Smooth muscle cell (in vitro differentiated cells): Measurements from ENCODE around the gene NAT16. TPM values are rescaled to one million over a fixed set of nuclear protein-coding genes. Genes with fewer than 3 reads are reported as not detected.

Experiments
- DNase-seq: peaks from one replicate; lab custom pipeline; 2025; ENCODE audit not compliant: unreplicated experiment; lab: John Stamatoyannopoulos, UW
- H2AFZ ChIP-seq: fragments of 200-600 bp; sonication (generic); 2 replicates; pipeline ENCODE4 v1.6.0; 2016; ENCODE audit warnings: antibody characterized with exemption, low read depth, mild to moderate bottlenecking
- H3F3A ChIP-seq: fragments of 200-600 bp; sonication (generic); 2 replicates; pipeline ENCODE4 v1.6.0; 2017; ENCODE audit warnings: antibody characterized with exemption, low read depth
- H3K27ac ChIP-seq: fragments of 200-600 bp; sonication (generic); 2 replicates; pipeline ENCODE4 v1.5.1; 2016; ENCODE audit warnings: low read depth, mild to moderate bottlenecking
- H3K27me3 ChIP-seq: fragments of 200-600 bp; sonication (generic); 2 replicates; pipeline ENCODE4 v1.6.1; 2016; ENCODE audit warnings: low read depth, mild to moderate bottlenecking
- H3K36me3 ChIP-seq: fragments of 200-600 bp; sonication (generic); 2 replicates; pipeline ENCODE4 v1.5.1; 2016; ENCODE audit warnings: low read depth
- H3K4me1 ChIP-seq: fragments of 200-600 bp; sonication (generic); 2 replicates; pipeline ENCODE4 v1.5.1; 2016; ENCODE audit warnings: low read depth
- H3K4me2 ChIP-seq: fragments of 200-600 bp; sonication (generic); 2 replicates; pipeline ENCODE4 v1.6.0; 2016; ENCODE audit warnings: mild to moderate bottlenecking
- H3K4me3 ChIP-seq: fragments of 200-600 bp; sonication (generic); 2 replicates; pipeline ENCODE4 v1.5.1; 2016; ENCODE audit warnings: mild to moderate bottlenecking
- H3K79me2 ChIP-seq: fragments of 200-600 bp; sonication (generic); 2 replicates; pipeline ENCODE4 v1.6.0; 2016; ENCODE audit warnings: low read depth, mild to moderate bottlenecking
- H3K9ac ChIP-seq: fragments of 200-600 bp; sonication (generic); 2 replicates; pipeline ENCODE4 v1.6.0; 2016; ENCODE audit warnings: low read depth
- H3K9me3 ChIP-seq: fragments of 200-600 bp; sonication (generic); replicated peaks from 2 replicates; pipeline ENCODE4 v1.5.1; 2016; ENCODE audit warnings: low read depth
- H4K20me1 ChIP-seq: fragments of 200-600 bp; sonication (generic); 2 replicates; pipeline ENCODE4 v1.6.0; 2016; ENCODE audit warnings: low read depth
- WGBS: methylation state at CpG from one replicate; pipeline ENCODE4 v1.1.7; 2016; ENCODE audit warnings: low lambda C conversion rate; 5-methylcytosine and 5-hydroxymethylcytosine counted together
- polyA plus RNA-seq: library from polyadenylated mRNA; unstranded; fragments of >200 nt; fragmentation: Nextera tagmentation; extraction: Ambion mirVana; gene quantifications from 2 replicates; pipeline ENCODE4 v1.2.1, GENCODE V29; 2016
- total RNA-seq: library from RNA; depleted of rRNA; stranded (reverse); fragments of >200 nt; gene quantifications from 2 replicates; pipeline ENCODE4 v1.2.3, GENCODE V29; 2014
- TF ChIP-seq, protein P1 (sequence below): fragments of 200-600 bp; sonication (generic); IDR thresholded peaks from 2 replicates; pipeline ENCODE4 v1.5.1; 2017; ENCODE audit warnings: borderline replicate concordance, mild to moderate bottlenecking, antibody characterized with exemption; ENCODE audit not compliant: insufficient read depth, poor library complexity, severe bottlenecking

The NAT16 gene
- total and polyA plus RNA-seq, 2 experiments from 2014 or later, result not detected

DNA sequence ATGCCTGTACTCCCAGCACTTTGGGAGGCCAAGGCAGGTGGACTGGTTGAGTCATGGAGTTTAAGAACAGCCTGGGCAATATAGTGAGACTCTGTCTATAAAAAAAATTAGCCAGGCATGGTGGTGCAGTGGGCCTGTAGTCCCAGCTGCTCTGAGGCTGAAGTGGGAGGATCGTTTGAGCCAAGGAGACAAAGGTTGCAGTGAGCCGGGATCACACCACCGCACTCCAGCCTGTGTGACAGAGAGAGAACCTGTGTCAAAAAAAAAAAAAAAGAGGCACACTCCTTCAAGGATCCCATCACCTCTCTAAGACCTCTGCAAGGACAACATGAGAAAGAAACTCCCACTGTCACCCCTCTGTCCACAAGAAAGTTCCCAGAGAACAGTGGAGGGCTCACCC, 4.4 kb downstream of the NAT16 start:
- H2AFZ ChIP-seq, result no peak overlapping the region
- H3K4me1 ChIP-seq, result peaks cover 24% of the 10 kb centered on the region
- no peak overlapping the region for H3K4me3 ChIP-seq
- H3K79me2 ChIP-seq, result no peaks in the 10 kb centered on the region
- H3K27me3 ChIP-seq, result peaks cover 100% of the 10 kb centered on the region
- H3K9me3 ChIP-seq, result no peaks in the 10 kb centered on the region
- TF ChIP-seq, protein P1, sequence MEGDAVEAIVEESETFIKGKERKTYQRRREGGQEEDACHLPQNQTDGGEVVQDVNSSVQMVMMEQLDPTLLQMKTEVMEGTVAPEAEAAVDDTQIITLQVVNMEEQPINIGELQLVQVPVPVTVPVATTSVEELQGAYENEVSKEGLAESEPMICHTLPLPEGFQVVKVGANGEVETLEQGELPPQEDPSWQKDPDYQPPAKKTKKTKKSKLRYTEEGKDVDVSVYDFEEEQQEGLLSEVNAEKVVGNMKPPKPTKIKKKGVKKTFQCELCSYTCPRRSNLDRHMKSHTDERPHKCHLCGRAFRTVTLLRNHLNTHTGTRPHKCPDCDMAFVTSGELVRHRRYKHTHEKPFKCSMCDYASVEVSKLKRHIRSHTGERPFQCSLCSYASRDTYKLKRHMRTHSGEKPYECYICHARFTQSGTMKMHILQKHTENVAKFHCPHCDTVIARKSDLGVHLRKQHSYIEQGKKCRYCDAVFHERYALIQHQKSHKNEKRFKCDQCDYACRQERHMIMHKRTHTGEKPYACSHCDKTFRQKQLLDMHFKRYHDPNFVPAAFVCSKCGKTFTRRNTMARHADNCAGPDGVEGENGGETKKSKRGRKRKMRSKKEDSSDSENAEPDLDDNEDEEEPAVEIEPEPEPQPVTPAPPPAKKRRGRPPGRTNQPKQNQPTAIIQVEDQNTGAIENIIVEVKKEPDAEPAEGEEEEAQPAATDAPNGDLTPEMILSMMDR, result no peak
- H3K27ac ChIP-seq, result no peak overlapping the region
- H4K20me1 ChIP-seq, result no peaks in the 10 kb centered on the region
- no peak overlapping the region for H3K9ac ChIP-seq
- WGBS, result 57% methylated on average over 3 of the region's 3 CpGs
- H3K36me3 ChIP-seq, result no peaks in the 10 kb centered on the region
- no peak overlapping the region for H3K4me2 ChIP-seq
- no peaks in the 10 kb centered on the region for H3F3A ChIP-seq
- no peak for DNase-seq

DNA sequence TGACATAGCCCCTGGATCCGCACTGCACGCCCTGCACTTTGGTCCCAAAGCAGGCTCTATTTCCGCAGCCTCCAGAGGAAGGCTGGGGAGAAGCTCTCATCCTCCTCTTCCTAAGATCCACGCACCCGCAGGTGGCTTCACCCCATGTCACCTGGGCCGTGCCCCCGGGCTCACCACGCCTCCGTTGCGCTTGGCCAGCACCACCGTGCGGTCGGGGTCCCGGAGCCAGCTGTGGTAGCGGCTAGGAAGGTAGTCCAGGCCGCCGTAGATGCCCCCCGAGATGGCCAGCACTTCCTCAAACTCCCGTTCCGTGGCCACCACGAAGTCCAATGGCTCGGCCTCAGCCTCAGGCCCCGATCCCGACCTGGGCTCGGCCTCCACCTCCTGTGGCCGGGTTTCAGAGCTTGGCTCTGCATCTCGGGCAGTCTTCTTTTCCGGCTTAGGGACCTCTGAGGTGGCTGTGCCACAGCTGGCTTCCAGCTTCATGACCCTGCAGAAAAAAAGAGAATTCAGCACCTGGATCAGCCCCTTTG, 5.7 kb downstream of the NAT16 start:
- Histone ChIP-seq H3K27me3 (peaks cover 96% of the 10 kb centered on the region), H3K4me1 (peaks cover 20% of the 10 kb centered on the region), H3K4me3 (no peak overlapping the region), H2AFZ (no peak overlapping the region), H3K27ac (no peak overlapping the region), H3K79me2 (no peaks in the 10 kb centered on the region), H3K36me3 (no peaks in the 10 kb centered on the region), H3K9ac (no peak overlapping the region), H3K9me3 (no peaks in the 10 kb centered on the region), H3K4me2 (no peak overlapping the region), H4K20me1 (no peaks in the 10 kb centered on the region), H3F3A (no peaks in the 10 kb centered on the region)
- no peak for DNase-seq
- WGBS, result 14% methylated on average over 27 of the region's 28 CpGs
- TF ChIP-seq, protein P1, result no peak

DNA sequence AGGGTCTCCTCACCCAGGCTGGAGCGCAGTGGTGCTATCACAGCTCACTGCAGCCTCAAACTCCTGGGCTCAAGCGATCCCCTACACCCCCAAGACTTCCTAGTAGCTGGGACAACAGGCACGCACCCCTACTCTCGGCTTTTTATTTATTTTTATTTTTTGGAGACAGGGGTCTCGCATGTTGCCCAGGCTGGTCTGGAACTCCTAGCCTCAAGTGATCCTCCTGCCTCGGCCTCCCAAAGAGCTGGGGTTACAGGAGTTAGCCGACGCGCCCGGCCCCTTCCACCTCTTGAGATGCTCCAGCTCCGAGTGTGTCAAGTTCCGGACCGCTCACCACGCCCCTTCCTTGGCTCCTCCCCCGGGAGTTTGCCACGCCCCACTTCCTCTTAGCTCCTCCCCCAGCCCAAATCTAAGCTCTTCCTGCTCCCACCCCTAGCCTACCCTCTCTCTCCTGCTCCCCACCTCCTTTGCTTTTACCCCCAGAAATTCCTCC, 6.3 kb downstream of the NAT16 start:
- H3K27ac ChIP-seq, result no peak overlapping the region
- TF ChIP-seq, protein P1, result no peak
- WGBS, result 14% methylated on average over 9 of the region's 16 CpGs
- no peaks in the 10 kb centered on the region for H3K36me3 ChIP-seq
- no peaks in the 10 kb centered on the region for H3F3A ChIP-seq
- H3K9me3 ChIP-seq, result no peaks in the 10 kb centered on the region
- H3K4me2 ChIP-seq, result peak overlapping the region; percentile 81
- H3K4me3 ChIP-seq, result peak overlapping the region; percentile 14
- DNase-seq, result no peak
- no peaks in the 10 kb centered on the region for H3K79me2 ChIP-seq
- H2AFZ ChIP-seq, result no peak overlapping the region
- peaks cover 90% of the 10 kb centered on the region for H3K27me3 ChIP-seq
- H3K9ac ChIP-seq, result no peak overlapping the region
- no peaks in the 10 kb centered on the region for H4K20me1 ChIP-seq
- peaks cover 20% of the 10 kb centered on the region for H3K4me1 ChIP-seq
